A549 (cell line): ENCODE data around the gene MCFD2.

Source experiments
- CTCF ChIP-seq: fragments of >200 bp; sonication (Bioruptor Twin); formaldehyde crosslinking; IDR thresholded peaks from 3 replicates; pipeline ENCODE4 v1.5.1; 2016
- EHMT2 ChIP-seq: fragments of 200-600 bp; sonication (generic); IDR thresholded peaks from 2 replicates; pipeline ENCODE4 v1.6.1; 2016; ENCODE audit warnings: antibody characterized with exemption, low read depth, mild to moderate bottlenecking, moderate library complexity
- ESRRA ChIP-seq: fragments of 150-350 bp; IDR thresholded peaks from 2 replicates; pipeline ENCODE4 v1.6.1; 2014; ENCODE audit warnings: mild to moderate bottlenecking, low read length, borderline replicate concordance
- HDAC2 ChIP-seq: fragments of 200-600 bp; sonication (generic); IDR thresholded peaks from 2 replicates; pipeline ENCODE4 v1.6.1; 2016
- HES2 ChIP-seq: fragments of >200 bp; sonication (Bioruptor Twin); formaldehyde crosslinking; IDR thresholded peaks from 2 replicates; pipeline ENCODE4 v1.6.1; 2016
- HMGXB4 ChIP-seq: fragments of 250-450 bp; sonication (Bioruptor Pico); IDR thresholded peaks from 2 replicates; pipeline ENCODE4 v1.5.0; 2021; ENCODE audit warnings: mild to moderate bottlenecking, moderate library complexity, borderline replicate concordance
- MAX ChIP-seq: IDR thresholded peaks from 2 replicates; pipeline ENCODE4 v1.6.1; 2012
- MAZ ChIP-seq: fragments of 150-350 bp; IDR thresholded peaks from 2 replicates; pipeline ENCODE4 v1.6.1; 2014; ENCODE audit warnings: antibody characterized with exemption, low read depth, low read length, borderline replicate concordance
- NFE2L2 ChIP-seq: fragments of 150-350 bp; conservative IDR thresholded peaks from 2 replicates; pipeline ENCODE4 v1.6.1; 2014; ENCODE audit warnings: low read length
- NR3C1 ChIP-seq: fragments of >200 bp; sonication (Bioruptor Twin); formaldehyde crosslinking; IDR thresholded peaks from 3 replicates; pipeline ENCODE4 v1.6.1; 2017
- POLR2A ChIP-seq: IDR thresholded peaks from 2 replicates; pipeline ENCODE4 v1.6.1; 2012; ENCODE audit warnings: mild to moderate bottlenecking, low read length
- RCOR1 ChIP-seq: fragments of 150-350 bp; IDR thresholded peaks from 2 replicates; pipeline ENCODE4 v1.6.1; 2014; ENCODE audit warnings: antibody characterized with exemption, low read length, low read depth
- REST ChIP-seq: fragments of 200-600 bp; sonication (generic); IDR thresholded peaks from 2 replicates; pipeline ENCODE4 v1.6.1; 2016; ENCODE audit warnings: antibody characterized with exemption, mild to moderate bottlenecking, moderate library complexity
- USF2 ChIP-seq: fragments of 450-650 bp; IDR thresholded peaks from 2 replicates; pipeline ENCODE4 v1.6.1; 2014; ENCODE audit warnings: antibody characterized with exemption

- TF ChIP-seq MAX = no peak
- no peak for TF ChIP-seq USF2
- TF ChIP-seq NFE2L2 = no peak; the same call in 1 of the 2 replicates
- TF ChIP-seq EHMT2 = no peak
- no peak for TF ChIP-seq MAZ
- no peak for TF ChIP-seq HMGXB4
- no peak for TF ChIP-seq HDAC2
- no peak for TF ChIP-seq RCOR1
- no peak for TF ChIP-seq REST
- no peak for TF ChIP-seq CTCF
- no peak for TF ChIP-seq NR3C1
- TF ChIP-seq POLR2A = no peak
- TF ChIP-seq HES2 = no peak
- TF ChIP-seq ESRRA = no peak
Measured at GRCh38 chr2:46875226-46875899, 40.2 kb downstream of the MCFD2 start.
